ENCODE measurements around the gene SLC35F1.
"Not testable (repeated sequence)": the region's sequence is repeated elsewhere in the genome, so short reads cannot be mapped to it uniquely, and the experiment has no call there.

SLC35F1 gene

DNA sequence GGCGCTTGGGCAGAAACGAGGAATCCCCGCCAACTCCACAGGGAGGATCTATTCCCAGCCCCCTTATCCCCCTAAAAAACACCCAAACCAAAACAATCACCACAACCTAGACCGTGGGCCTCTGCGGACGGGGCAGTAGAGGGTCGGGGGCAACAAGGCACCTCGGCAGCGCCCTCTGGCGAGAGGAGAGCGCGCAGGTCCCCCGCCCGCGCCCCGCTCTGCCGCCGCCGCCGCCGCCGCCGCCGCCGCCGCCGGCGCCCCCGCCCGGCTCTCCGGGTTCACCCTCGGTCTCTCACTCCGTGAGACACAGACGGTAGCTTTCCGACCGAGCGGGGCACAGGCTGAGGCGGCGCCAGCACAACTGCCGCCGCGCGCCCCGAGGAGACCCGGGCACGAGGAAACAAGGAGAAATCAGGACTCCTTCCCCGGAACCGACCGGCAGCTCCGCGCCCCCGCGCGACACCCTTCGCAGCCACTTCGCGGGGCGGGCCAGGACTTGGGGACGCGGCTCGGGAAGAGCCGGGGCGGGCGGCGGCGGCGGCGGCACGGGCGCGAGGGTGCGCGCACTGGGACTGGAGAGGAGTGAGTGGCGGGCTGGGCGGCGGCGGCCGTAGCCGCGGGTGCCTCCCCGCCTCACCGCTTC lies at the start of gene SLC35F1:
Gene SLC35F1 (plus strand): TSS at position 307 of the 643 bp plus-strand sequence.
- no peak for DNase-seq

- not testable (repeated sequence) for DNase-seq
Observed at GRCh38 chr6:117858601-117859000, 48.5 kb upstream of the SLC35F1 start.

GRCh38 chr6:117861545-117861944 lies 45.5 kb upstream of the SLC35F1 start:
- no peak for DNase-seq

DNA sequence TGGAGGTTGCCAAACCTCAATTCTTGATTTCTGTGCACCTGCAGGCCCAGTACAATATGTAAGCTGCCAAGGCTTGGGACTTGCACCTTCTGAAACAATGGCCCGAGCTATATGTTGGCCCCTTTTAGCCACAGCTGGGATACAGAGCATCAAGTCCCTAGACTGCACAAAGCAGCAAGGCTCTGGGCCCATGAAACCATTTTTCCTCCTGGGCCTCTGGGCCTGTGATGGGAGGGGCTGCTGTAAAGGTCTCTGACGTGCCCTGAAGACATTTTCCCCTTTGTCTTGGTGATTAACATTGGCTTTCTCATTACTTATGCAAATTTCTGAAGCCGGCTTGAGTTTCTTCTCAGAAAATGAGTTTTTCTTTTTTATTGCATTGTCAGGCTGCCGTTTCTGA lies 40.5 kb upstream of the SLC35F1 start:
- DNase-seq, result no peak

GRCh38 chr6:117870486-117871242 lies 36.4 kb upstream of the SLC35F1 start:
- DNase-seq, result no peak

GRCh38 chr6:117880824-117881223 lies 26.2 kb upstream of the SLC35F1 start:
- no peak for DNase-seq

DNA sequence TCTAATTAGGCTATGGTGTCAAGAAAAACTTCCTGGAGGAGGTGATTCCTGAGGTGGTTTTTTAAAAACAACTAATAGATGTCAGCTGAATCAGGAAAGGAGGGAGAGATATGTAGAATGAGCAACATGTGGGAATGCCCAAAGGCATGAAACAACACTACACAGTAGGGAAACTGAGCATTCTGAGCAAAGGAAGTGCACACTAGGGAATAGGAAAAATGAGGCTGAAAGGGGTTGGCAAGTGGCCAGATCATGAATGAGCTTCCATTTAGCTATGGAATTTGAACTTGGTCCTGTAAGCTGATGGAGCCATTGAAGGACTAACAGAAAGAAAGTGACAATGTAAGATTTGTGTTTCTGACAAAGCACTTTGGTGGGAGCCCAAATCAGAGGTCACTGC lies 16.9 kb upstream of the SLC35F1 start:
- no peak for DNase-seq

DNA sequence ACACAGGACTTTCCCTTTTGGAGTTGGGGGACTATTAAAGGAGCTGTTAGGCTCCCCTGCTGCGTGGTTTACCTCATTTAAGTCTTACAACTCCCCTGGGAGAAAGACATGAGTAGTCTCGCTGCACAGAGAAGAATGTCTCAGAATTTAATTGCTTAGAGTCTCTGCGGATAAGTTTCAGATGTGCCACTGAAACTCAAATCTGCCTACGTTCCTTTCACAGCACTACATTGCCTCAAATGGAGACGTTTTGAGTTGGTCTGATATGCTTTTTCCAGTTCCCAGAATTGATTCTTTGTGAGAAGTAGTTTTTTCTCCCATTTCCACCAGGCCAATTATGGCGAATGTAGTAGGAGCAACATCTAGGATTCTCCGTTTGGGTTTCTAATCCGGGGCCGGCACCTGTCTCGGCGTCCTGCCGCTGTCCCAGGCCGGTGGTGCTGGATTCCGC lies 532 bp upstream of the SLC35F1 start:
- DNase-seq, result no peak

GRCh38 chr6:117907601-117908245 lies 659 bp downstream of the SLC35F1 start:
- DNase-seq, result no peak

DNA sequence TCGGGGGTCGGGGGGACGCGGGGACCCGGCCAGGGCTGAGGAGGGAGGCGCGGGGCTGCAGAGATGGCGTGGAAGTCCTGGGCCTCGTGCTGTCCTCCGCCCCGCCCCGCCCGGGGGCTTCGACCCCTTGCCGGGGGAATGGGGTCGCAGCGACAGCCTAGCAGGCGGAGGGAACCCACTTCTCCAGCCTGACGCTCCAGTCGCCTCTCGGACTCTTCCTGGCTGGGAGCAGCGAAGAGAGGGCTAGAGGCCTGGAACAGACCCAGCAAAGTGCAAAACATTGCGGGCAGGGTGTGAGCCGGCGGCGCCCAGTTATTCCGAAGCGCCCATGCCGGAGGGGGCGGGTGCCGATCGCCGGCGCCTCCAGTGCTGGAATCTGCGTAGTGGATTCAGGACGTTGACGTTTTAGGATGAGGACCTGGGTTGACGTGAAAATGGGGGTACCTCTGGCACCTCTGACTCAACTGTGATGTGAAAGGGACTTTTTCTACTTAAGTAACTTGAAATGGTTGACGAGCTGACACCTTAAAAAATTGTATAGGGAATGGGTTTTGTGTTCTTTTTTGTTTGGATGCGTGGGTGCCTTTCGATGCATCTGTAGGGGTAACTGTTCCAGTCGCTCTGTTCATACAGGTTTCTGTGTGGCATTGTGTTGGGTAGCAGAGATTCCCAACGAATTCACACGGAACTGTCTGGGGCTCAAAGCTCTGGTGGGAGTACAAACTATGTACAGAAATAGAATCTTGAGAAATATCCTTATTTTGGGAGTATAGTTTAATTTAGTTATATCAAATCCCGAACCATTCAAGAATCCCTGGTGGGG lies 1.4 kb downstream of the SLC35F1 start:
- no peak for DNase-seq

- DNase-seq, result no peak
Observed at GRCh38 chr6:117909638-117910037, 2.6 kb downstream of the SLC35F1 start.

GRCh38 chr6:117910549-117910948 lies 3.5 kb downstream of the SLC35F1 start:
- DNase-seq, result no peak

GRCh38 chr6:117911150-117911549 lies 4.1 kb downstream of the SLC35F1 start:
- DNase-seq, result no peak

DNA sequence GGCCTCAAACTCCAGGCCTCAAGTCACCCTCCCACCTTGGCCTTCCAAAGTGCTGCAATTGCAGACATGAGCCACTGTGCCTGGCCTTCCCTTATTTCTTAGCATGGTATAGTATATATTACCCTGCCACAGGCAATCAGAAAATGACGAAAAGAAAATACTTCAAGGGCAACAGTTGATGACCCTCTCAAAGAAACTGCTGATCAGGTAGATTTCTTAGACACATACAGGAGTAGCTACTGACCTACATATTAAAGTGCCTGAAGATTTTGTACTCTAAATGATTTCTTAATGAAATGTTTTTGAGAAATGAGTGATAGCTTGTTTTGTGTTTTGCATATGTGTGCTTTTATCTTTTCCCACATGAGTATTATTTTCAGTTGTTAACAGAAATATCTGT lies 4.6 kb downstream of the SLC35F1 start:
- DNase-seq, result no peak

DNA sequence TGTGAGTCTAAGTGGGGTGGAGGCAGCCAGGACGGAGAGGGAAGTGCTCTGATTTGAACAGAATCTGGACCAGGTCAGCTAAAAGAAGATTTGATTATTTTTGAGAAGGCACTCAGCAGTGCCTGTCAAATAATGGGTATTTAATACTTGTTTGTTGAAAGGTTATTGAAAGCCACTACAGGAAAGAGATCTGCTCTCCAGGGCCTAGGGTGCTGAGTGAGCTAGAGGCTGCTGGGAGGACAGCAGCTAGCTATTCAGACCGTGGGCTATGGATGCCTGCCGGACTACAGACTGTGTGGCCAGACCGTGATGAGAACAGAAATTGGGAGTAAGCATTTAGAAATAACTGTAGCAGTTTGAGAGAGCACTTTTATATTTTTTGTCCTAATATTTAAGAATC lies 8.8 kb downstream of the SLC35F1 start:
- no peak for DNase-seq

- no peak for DNase-seq
Observed at GRCh38 chr6:117916483-117916882, 9.4 kb downstream of the SLC35F1 start.

- DNase-seq, result no peak
Observed at GRCh38 chr6:117917176-117917575, 10.1 kb downstream of the SLC35F1 start.

DNA sequence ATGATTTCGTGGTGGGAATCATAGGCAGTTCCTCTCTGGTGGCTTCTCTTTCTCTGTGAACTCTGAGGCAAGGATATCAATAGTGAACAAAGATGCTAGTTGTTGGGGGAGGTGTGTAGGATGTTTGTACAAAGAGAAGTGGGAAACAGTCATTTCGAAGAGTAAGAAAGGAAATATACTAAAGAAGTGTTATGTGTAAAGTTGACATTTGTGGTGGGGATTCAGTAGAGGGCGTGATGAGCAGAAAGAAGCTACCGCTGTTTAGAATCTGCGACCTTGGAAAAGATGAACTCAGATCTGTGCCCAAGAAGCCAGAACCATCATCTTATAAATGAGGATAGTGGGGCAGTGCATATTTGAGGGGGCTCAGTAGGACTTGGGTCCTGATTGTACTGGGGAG lies 11.4 kb downstream of the SLC35F1 start:
- DNase-seq, result no peak

DNA sequence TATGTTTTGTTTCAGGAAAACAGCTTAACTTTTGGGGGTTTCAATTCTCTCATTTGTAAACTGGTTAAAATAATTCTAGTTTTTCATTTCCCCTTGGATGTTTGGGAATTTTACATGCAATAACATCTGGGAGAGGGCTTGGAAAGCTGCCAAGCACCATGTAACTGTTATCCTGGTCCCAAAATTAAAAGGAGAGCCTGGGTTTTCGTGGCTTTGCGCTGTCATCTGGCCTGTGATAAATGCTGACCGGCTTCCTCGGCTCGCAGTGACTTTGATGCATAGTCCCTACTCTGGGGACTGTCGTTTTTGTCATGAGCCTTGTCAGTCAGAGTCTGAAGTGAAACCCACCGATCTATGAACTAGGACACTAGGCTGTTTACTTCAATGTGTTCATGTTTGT lies 12.2 kb downstream of the SLC35F1 start:
- DNase-seq, result no peak

GRCh38 chr6:117919775-117920729 lies 13.0 kb downstream of the SLC35F1 start:
- DNase-seq, result no peak

DNA sequence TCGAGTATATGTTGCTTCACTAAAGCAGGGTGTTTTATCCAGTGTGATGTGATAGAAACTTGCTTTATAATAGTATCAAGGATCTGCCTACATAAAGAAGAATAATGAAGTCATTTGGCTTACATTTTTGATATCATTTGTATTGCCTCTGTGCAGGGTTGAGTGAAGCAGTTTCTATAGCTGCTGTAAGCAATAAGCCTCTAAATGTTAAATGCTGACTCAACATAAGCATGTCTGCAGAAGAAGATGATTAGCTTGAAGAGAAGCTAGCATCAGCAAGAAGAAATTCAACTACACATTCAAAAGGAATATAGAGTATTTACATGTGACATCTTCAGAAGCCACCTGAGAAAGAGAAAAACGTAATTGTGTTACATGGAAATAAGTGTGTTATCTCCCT lies 17.6 kb downstream of the SLC35F1 start:
- DNase-seq, result no peak

DNA sequence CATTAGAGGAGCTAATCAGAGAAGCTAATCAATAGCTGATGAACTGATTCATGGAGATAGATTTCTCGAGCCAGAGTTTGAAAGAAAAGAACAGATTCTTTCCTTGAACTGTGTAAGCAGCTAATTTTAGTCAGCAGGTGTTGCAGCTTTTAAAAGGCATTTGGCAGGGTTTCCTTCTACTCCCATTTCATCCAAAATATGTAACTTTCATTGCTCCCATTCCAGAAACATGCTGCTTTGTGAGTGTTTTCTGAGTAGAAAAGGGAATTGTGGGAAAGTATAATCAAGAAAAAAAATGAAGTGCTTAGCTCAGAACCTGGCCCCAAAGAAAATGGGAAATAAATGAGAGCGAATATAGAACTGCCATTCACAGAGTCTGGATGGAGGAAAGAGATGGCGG lies 20.8 kb downstream of the SLC35F1 start:
- DNase-seq, result no peak
